Right renal pelvis (tissue), 4 donors: ENCODE data around the gene IFNA6. TPM values are rescaled to one million over a fixed set of nuclear protein-coding genes. Genes with fewer than 3 reads are reported as not detected.

Experiments used
- DNase-seq, 4 donors: peaks; one replicate each; pipeline ENCODE4 v3.0.0-alpha.2; 2013; ENCODE audit warnings: low read depth in 4 of 4, low spot score in 3 of 4, missing footprints in 1 of 4
- polyA plus RNA-seq, 4 donors: library from polyadenylated mRNA; unstranded; fragments of 120-200 nt; gene quantifications; one replicate each; pipeline ENCODE4 v1.2.1, GENCODE V29; 2013; ENCODE audit not compliant: insufficient read length in 4 of 4

The IFNA6 gene
- polyA plus RNA-seq, 4 donors, result not detected

DNA sequence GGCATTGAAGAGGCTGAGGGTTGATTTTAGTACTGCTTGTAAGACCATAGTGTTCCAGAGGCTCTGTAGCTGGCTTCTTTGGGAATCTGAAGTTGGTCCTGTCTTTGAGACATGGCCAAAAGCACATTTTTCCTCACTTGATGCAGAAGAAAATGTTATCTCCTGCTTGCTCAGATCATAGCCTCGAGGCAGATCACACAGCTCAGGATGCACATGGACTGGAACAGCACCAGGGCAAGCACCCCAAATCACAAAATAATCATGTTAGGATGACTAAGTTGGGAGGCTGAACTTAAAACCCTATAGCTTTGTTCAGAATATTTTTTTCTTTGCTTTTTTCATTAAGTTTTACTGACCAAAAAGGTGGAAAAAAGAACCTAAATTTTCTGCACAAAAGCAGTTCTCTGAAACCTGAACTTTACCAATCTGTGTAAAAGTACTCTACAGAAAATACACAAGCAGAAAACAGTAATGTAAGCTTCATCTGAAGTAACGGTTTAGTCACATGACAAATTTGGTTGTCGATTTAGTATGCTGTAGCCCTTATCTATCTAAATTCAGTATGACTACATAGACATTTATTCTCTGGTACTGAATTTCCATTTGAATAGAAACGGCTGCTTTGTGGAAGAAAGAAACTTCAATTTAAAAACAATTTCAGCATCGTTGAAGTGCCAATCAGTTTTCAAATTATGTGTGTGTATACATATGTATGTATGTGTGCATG lies 18.8 kb downstream of the IFNA6 start:
- no peak for DNase-seq

DNA sequence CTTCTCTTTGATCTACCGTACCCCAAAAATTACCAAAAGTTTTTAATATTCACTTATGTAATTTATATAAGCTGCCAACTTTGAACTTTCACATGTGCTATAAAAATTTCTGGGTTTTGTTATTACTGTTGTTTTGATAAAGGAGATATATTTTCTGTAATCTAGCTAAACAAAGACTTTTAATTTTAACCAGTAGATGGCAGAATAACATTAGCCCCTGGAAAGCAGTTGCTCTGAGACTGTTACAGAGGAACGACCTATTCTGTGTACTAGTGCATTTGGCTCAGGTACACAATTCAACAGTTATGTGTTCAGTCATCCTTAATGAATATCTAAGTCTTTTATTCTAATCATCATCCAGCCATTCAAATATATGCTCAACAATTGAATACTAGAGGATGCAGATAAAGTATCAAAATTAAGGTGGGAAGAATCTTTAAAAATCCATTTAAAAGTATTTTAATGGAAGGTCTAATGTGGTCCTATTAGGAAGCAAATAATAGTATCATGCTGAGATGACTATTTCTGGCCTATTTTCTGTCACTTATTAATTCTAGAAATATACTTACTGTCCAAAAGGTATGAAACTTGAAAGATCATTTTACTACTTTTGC lies 24.1 kb downstream of the IFNA6 start:
- no peak for DNase-seq

DNA sequence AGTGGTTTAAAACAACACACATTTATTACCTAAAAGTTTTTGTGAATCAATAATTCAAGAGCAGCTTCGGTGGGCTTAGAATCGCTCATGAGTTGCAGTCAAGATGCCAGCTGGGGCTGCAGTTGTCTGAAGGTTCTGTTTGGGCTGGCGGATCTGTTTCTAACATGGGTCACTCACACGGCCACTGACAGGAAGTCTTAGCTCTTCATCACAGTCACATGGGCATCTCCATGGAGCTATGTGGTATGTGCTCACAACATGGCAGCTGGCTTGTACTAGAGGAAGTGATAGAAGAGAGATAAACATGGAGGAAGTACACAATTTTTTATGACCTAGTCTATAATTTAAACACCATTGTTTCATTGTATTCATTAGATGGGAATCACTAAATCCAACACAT lies 26.6 kb downstream of the IFNA6 start:
- no peak for DNase-seq

DNA sequence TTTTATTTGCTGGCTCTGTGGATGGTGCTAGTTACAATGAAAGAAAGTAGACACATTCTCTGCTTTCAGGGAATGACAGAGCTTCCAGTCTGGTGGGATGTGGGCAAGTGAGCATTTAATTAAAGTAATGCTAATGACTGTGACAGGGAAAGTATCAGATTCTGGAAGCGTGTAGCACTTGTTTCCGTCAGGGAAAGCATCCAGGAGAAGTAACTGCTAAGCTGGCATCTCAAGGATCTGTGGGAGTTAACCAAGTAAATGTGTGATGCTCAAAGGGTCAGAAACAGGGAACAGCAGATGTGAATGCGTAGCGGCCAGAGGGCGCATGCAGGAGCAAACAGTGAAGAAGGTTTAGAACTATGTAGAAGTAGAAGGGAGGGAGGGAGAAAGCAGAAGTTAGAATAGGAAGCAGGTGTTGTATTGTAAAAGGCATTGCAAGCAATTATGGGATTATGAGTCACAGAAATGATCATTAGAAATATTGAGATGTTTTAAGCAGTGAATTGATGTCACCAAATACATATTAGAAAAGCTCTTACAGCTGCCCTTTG lies 27.7 kb downstream of the IFNA6 start:
- no peak for DNase-seq

DNA sequence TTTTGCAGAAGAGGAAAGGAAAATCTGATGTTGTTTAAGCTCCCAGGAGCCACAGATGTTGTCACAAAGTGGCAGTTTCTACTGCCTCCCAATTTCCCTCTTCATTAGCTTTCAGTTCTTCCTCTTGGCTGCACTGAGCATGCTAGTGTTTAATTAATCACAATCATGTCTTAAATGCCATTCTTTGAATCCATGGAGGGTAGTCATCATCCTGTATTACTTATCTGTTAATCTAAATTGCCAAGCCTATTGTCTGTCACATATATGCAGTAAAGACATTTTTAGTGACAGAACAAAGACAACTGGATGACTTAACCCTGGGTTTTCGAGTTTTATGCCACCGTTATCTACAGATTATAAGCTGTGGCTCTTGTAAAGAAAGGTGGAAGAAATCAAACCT lies 30.2 kb downstream of the IFNA6 start:
- no peak for DNase-seq

DNA sequence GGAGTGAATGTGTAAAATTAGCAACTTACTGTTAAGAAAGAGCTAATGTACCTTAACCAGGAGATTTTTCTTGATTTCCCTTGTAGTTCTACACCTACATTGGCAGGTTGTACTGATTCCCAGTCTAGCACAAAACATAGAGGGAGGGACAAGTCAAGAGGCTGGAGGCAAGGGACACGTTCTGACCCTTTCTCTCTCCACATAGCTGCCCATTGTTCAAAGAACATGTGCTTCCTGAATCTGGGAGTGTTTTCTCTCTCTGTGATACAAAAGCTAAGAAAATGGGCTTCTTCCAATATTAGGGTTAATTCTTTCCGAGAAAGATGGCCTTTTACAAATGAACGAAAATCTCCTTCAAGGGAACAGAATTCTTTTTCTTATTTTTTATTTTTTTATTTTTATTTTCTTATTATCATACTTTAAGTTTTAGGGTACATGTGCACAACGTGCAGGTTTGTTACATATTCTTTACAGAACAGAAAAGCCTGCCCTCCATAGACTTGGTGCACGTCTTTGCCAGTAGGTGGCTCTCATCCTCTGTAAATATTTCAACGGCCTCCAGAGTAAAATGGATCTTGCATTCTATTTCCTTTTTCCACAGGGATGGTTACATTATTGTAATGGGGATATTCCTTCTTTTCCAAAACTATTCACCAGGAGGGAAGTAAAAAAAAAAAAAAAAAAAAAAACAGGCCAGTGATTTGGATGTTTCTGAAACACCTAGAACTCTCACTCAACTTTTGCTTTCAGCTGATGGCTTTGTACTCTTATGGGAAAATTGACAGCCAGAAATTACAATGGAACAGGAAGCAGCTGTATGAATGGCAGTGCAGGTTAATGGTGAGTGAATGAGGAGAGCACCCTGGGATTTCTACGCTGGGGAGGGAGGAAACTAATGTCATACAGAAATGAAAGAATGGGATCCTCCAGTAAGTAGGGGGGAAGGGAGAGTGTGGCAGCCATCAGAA lies 32.4 kb downstream of the IFNA6 start:
- no peak for DNase-seq

DNA sequence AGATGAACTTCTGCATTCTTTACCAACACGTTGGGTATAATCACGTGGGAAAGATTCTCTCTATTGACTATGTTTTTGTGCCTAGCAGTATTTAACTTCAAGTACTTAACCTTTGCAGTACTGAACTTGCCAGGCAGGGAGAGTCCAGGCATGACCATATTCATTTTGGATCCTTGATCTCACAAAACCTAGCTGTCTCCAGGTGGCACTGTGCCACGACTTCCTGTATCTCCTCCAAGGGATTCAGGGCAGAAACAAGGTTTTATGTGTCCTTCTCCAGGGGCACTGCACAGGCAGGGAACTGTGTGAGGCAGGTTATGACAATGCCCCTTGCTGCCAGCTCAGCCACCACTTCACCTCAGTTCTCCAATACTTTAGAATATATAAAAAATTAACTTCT lies 33.8 kb downstream of the IFNA6 start:
- DNase-seq, result no peak

DNA sequence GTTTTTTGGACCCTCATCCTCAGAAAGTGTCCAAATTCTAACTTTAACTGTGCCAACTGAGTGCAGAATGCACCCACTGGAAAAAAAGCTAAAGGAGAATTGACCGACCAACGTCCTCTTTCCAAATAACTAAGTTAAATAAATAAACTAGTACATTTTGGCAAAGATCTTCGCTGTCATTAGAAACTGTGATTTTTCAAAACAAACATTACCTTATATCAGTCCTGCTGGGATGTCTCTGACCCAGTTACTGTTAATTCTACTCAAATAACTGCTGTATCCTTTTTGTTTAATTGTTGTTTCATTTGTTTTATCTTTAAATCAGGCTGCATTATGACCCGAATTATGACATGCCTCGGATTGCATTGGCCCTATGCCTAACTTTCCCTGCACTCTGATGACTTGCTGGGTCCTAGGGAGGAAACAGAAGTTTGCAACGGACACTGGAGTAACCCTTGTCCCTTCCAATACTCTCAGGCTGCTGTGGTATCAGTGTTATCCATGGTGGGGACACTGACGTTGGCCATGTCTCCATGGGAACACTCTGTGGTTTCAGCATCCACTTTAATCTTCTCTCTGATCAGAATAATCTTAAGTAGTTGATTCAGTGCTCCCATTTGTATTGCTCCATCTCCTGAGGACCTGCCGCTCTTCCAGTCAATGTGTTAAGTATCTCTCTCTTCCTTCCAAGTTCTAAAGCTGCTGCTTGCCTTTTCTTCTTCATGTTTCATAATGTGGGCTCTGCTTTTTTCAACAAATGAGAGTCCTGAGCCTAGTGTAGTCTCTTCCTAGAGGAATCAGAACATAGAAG lies 34.5 kb downstream of the IFNA6 start:
- no peak for DNase-seq

DNA sequence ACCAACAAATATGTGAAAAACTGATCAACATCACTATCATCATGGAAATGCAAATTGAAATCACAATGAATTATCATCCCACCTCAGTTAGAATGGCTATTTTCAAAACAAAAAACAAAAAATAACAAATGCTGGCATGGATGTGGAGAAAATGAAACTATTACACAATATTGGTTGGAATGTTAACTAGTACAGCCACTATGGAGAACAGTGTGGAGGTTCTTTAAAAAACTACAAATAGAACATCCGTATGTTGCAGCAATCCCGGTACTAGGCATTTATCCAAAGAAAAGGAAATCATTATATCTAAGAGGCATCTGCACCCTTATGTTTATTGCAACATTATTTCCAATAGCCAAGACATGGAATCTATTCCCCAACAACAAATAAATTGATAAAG lies 36.5 kb downstream of the IFNA6 start:
- DNase-seq, result no peak

DNA sequence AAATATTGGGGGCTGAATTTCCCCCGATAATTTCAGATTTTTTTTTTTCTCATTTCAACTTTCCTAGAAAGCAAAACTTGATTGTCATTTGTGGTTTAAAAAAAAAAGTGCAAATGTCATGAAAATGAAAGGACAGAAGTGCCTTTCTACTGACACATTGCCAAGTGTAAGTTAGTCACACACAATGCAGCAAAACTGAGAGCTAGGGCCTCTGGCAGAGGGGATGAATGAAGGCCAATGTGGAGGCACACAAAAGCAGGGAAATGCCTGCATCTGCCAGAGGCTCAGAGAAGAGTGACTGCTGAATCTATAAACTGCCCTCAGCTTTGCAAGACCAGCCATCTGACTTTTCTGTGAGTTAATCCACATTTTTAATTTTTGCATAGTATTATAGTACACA lies 38.8 kb downstream of the IFNA6 start:
- DNase-seq, result no peak

DNA sequence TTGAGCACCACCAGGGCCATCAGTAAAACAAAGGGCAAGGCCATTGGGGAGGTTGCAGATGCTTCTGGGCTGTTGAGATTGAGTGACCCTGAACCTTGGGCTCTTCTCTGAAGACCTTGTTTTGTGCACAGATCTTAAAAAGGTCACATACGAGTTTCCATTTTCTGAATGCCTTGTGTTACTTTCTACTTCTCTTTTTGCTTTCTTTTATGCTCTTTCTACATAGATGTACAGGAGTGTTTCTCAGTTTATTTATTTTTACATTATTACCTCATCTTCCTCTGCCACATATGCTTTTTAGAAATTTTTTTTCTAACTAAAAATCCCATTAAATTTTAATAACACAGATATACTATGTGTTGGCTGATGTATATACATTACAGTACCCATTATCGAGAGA lies 45.5 kb downstream of the IFNA6 start, which contains the start of gene IFNA5:
TSS of gene IFNA5 (minus strand) at position 101 of the 400 bp plus-strand sequence. CDS start at position 44, 57 bp downstream.
- DNase-seq, result no peak

Other genes with a start within 250 kb of the IFNA6 start
- not detected for gene IFNW1, start 209.1 kb downstream of the IFNA6 start, polyA plus RNA-seq
- not detected for gene IFNA21, start 184.2 kb downstream of the IFNA6 start, polyA plus RNA-seq
- under 1 TPM in 1 of 4 donors, not detected in 3; 0.21 TPM for gene IFNA4, start 163.3 kb downstream of the IFNA6 start, polyA plus RNA-seq
- not detected for gene IFNA7, start 148.7 kb downstream of the IFNA6 start, polyA plus RNA-seq
- not detected for gene IFNA10, start 143.7 kb downstream of the IFNA6 start, polyA plus RNA-seq
- not detected for gene IFNA16, start 133.6 kb downstream of the IFNA6 start, polyA plus RNA-seq
- gene IFNA17, start 122.7 kb downstream of the IFNA6 start, polyA plus RNA-seq, result not detected
- not detected for gene IFNA14, start 110.9 kb downstream of the IFNA6 start, polyA plus RNA-seq
- gene IFNA5, start 45.6 kb downstream of the IFNA6 start, polyA plus RNA-seq, result not detected
- 10 to 100 TPM; 46.5 to 59.0 (median 57.0) TPM for gene KLHL9, start 15.5 kb downstream of the IFNA6 start, polyA plus RNA-seq
- gene IFNA13, start 17.2 kb upstream of the IFNA6 start, polyA plus RNA-seq, result not detected
- gene IFNA2, start 34.5 kb upstream of the IFNA6 start, polyA plus RNA-seq, result not detected
- not detected for gene IFNA8, start 58.2 kb upstream of the IFNA6 start, polyA plus RNA-seq
- not detected for gene IFNA1, start 89.6 kb upstream of the IFNA6 start, polyA plus RNA-seq
- gene IFNE, start 131.4 kb upstream of the IFNA6 start, polyA plus RNA-seq, result under 1 TPM in 2 of 4 donors, not detected in 2; 0.10 to 0.31 TPM